ENCODE results near the gene DNAJA3.

The DNAJA3 gene

DNA sequence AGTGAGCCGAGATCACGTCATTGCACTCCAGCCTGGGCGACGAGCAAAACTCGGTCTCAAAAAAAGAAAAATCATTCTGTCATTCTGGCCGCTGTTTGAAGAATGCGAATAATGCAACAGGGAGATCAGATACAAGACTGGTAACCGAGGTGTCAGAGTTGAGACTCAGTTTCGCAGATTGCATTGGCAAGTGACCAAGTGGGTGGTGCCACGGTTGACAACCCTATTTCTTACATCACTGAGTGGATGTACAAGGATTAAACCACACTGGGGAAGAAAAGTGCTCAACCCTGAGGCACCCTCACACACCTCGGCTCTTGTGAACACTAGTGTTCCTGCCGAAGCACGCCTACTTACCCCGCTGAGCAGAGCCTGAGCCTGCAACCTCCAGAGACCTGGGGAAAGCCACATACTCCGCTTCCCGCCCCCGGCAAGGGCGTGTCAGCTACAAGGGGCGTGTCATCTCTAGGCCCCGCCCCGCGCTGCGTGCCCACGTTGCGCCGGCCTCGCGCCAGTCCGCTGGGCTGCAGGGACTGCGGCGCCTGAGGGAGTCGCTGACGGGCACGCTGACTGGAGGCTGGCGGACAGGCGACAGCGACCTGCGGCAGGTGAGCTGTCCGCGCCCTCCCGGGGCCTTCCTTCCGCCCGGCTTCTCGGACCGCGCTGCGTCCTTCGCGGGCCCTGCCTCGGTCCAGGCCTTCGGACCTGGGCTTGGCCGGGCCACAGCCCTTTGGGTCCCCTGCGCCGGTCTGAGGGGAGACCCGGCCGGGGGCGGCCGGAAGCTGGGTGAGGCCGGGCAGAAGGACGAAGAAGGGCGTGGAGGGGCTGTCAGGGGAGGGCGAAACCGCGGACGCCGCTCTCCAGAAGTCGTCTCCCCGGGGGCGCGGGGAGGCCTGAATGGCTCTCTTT lies 50.5 kb downstream of the DNAJA3 start, which contains the start of gene HMOX2:
TSS of gene HMOX2 (plus strand) at position 519 of the 909 bp plus-strand sequence. CDS start 29,127 bp downstream, outside the sequence.
- Mint-ChIP-seq H3K27me3 (ENCODE audit: low read depth) (no peaks in the 10 kb centered on the region), H3K4me3 (peak within 1 kb of the TSS; percentile 75), H3K4me1 (ENCODE audit: low read depth) (peaks cover 24% of the 10 kb centered on the region), H3K36me3 (ENCODE audit: low read depth) (peaks cover 18% of the 10 kb centered on the region), H3K27ac (peak within 1 kb of the TSS; percentile 93), H3K9me3 (no peaks in the 10 kb centered on the region)
- DNase-seq (ENCODE audit: low spot score), result peak; percentile 96

DNA sequence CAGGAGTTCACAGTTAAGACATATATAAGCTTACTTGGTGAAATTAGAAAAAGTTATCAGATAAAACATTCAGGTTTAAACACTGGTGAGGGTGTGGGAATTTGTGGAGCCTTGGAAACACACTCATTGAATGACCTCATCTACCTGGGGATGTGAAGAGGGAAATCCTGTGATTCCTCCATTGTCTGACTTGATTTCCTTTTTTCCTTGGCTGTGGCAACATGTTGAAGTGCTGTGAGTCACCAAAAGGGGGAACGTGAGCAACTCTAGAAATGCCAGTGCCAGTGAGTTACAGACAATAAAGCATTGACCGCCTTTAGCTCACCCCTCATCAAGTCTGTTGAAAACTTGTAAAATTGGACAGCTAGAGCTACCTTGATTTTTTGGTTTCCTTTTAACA lies 52.3 kb downstream of the DNAJA3 start:
- no peaks in the 10 kb centered on the region for H3K27me3 Mint-ChIP-seq (ENCODE audit: low read depth)
- no peaks in the 10 kb centered on the region for H3K9me3 Mint-ChIP-seq
- peak overlapping the region; percentile 81 for H3K27ac Mint-ChIP-seq
- H3K4me1 Mint-ChIP-seq (ENCODE audit: low read depth), result peaks cover 36% of the 10 kb centered on the region
- peak overlapping the region; percentile 75 for H3K4me3 Mint-ChIP-seq
- peaks cover 27% of the 10 kb centered on the region for H3K36me3 Mint-ChIP-seq (ENCODE audit: low read depth)
- peak; percentile 18 for DNase-seq (ENCODE audit: low spot score)

GRCh38 chr16:4481526-4481925 lies 55.9 kb downstream of the DNAJA3 start:
- H3K4me3 Mint-ChIP-seq, result peak overlapping the region; percentile 47
- peaks cover 35% of the 10 kb centered on the region for H3K4me1 Mint-ChIP-seq (ENCODE audit: low read depth)
- no peak for DNase-seq (ENCODE audit: low spot score)
- peak overlapping the region; percentile 71 for H3K27ac Mint-ChIP-seq
- H3K9me3 Mint-ChIP-seq, result no peaks in the 10 kb centered on the region
- H3K27me3 Mint-ChIP-seq (ENCODE audit: low read depth), result no peaks in the 10 kb centered on the region
- H3K36me3 Mint-ChIP-seq (ENCODE audit: low read depth), result peaks cover 41% of the 10 kb centered on the region

GRCh38 chr16:4481963-4482362 lies 56.3 kb downstream of the DNAJA3 start:
- Mint-ChIP-seq H3K36me3 (ENCODE audit: low read depth) (peaks cover 44% of the 10 kb centered on the region), H3K27ac (peak overlapping the region; percentile 71), H3K4me1 (ENCODE audit: low read depth) (peaks cover 35% of the 10 kb centered on the region), H3K27me3 (ENCODE audit: low read depth) (no peaks in the 10 kb centered on the region), H3K9me3 (no peaks in the 10 kb centered on the region), H3K4me3 (no peak overlapping the region)
- DNase-seq (ENCODE audit: low spot score), result no peak

DNA sequence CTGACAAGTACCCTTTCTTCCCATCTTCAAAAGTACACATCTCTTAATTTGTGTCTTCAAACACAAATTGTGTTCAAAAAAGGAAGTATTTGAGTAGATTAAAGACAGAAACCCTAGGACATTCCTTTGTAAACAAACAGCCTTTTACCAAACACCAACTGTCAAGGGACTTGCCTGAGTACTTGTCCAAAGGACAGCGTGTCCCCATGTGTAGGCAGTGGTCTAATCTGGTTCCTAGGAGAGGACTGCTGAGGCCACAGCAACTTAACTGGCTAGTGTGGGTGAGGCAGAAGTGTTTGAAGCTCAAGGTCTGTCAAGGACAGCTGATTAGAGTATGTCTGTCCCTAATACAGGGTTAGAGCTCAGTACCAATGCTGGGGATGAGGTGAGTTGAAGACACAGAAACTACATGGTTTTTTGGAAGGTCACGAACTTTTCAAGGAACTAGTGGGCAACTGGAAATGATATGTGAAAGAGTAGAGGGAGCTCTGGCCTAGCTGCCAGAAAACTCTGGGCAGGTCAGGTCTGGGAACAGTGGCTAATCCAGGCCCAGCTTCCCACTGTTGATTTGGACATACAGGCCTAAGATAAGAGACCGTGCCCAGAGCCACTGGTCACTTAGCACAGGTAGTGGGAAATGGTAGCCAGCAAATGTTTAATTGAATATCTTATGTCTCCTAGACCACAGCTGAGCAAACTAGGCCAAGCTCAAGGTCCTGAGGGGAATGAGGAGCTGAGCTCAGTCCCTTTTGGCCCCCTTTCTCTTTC lies 60.6 kb downstream of the DNAJA3 start:
- peaks cover 58% of the 10 kb centered on the region for H3K36me3 Mint-ChIP-seq (ENCODE audit: low read depth)
- no peaks in the 10 kb centered on the region for H3K9me3 Mint-ChIP-seq
- no peak for DNase-seq (ENCODE audit: low spot score)
- peak overlapping the region; percentile 35 for H3K4me3 Mint-ChIP-seq
- H3K27me3 Mint-ChIP-seq (ENCODE audit: low read depth), result no peaks in the 10 kb centered on the region
- H3K27ac Mint-ChIP-seq, result peak overlapping the region; percentile 96
- peaks cover 48% of the 10 kb centered on the region for H3K4me1 Mint-ChIP-seq (ENCODE audit: low read depth)

GRCh38 chr16:4487955-4488498 lies 62.4 kb downstream of the DNAJA3 start:
- Mint-ChIP-seq H3K9me3 (no peaks in the 10 kb centered on the region), H3K36me3 (ENCODE audit: low read depth) (peaks cover 53% of the 10 kb centered on the region), H3K4me3 (peak overlapping the region; percentile 79), H3K27ac (peak overlapping the region; percentile 96), H3K27me3 (ENCODE audit: low read depth) (no peaks in the 10 kb centered on the region), H3K4me1 (ENCODE audit: low read depth) (peaks cover 35% of the 10 kb centered on the region)
- DNase-seq (ENCODE audit: low spot score), result no peak

GRCh38 chr16:4488499-4488967 lies 62.9 kb downstream of the DNAJA3 start:
- H3K4me3 Mint-ChIP-seq, result peak overlapping the region; percentile 79
- H3K36me3 Mint-ChIP-seq (ENCODE audit: low read depth), result peaks cover 50% of the 10 kb centered on the region
- no peaks in the 10 kb centered on the region for H3K27me3 Mint-ChIP-seq (ENCODE audit: low read depth)
- peak overlapping the region; percentile 96 for H3K27ac Mint-ChIP-seq
- peaks cover 37% of the 10 kb centered on the region for H3K4me1 Mint-ChIP-seq (ENCODE audit: low read depth)
- DNase-seq (ENCODE audit: low spot score), result no peak
- H3K9me3 Mint-ChIP-seq, result no peaks in the 10 kb centered on the region

GRCh38 chr16:4489030-4489429 lies 63.4 kb downstream of the DNAJA3 start:
- H3K4me3 Mint-ChIP-seq, result peak overlapping the region; percentile 79
- no peaks in the 10 kb centered on the region for H3K27me3 Mint-ChIP-seq (ENCODE audit: low read depth)
- peaks cover 40% of the 10 kb centered on the region for H3K4me1 Mint-ChIP-seq (ENCODE audit: low read depth)
- DNase-seq (ENCODE audit: low spot score), result no peak
- H3K36me3 Mint-ChIP-seq (ENCODE audit: low read depth), result peaks cover 46% of the 10 kb centered on the region
- no peaks in the 10 kb centered on the region for H3K9me3 Mint-ChIP-seq
- peak overlapping the region; percentile 96 for H3K27ac Mint-ChIP-seq

- Mint-ChIP-seq H3K27me3 (ENCODE audit: low read depth) (no peaks in the 10 kb centered on the region), H3K36me3 (ENCODE audit: low read depth) (peaks cover 41% of the 10 kb centered on the region), H3K4me3 (no peak overlapping the region), H3K27ac (no peak overlapping the region), H3K9me3 (no peaks in the 10 kb centered on the region), H3K4me1 (ENCODE audit: low read depth) (peaks cover 48% of the 10 kb centered on the region)
- DNase-seq (ENCODE audit: low spot score), result no peak
Measured at GRCh38 chr16:4491898-4492297, 66.2 kb downstream of the DNAJA3 start.

- Mint-ChIP-seq H3K27me3 (ENCODE audit: low read depth) (no peaks in the 10 kb centered on the region), H3K27ac (peak overlapping the region; percentile 41), H3K4me1 (ENCODE audit: low read depth) (peaks cover 44% of the 10 kb centered on the region), H3K36me3 (ENCODE audit: low read depth) (peaks cover 41% of the 10 kb centered on the region), H3K9me3 (no peaks in the 10 kb centered on the region), H3K4me3 (no peak overlapping the region)
- no peak for DNase-seq (ENCODE audit: low spot score)
Measured at GRCh38 chr16:4494746-4495490, 69.2 kb downstream of the DNAJA3 start.

GRCh38 chr16:4495766-4496165 lies 70.1 kb downstream of the DNAJA3 start:
- H3K27ac Mint-ChIP-seq, result no peak overlapping the region
- H3K27me3 Mint-ChIP-seq (ENCODE audit: low read depth), result no peaks in the 10 kb centered on the region
- peaks cover 33% of the 10 kb centered on the region for H3K36me3 Mint-ChIP-seq (ENCODE audit: low read depth)
- H3K9me3 Mint-ChIP-seq, result no peaks in the 10 kb centered on the region
- no peak overlapping the region for H3K4me3 Mint-ChIP-seq
- DNase-seq (ENCODE audit: low spot score), result no peak
- H3K4me1 Mint-ChIP-seq (ENCODE audit: low read depth), result peaks cover 42% of the 10 kb centered on the region

DNA sequence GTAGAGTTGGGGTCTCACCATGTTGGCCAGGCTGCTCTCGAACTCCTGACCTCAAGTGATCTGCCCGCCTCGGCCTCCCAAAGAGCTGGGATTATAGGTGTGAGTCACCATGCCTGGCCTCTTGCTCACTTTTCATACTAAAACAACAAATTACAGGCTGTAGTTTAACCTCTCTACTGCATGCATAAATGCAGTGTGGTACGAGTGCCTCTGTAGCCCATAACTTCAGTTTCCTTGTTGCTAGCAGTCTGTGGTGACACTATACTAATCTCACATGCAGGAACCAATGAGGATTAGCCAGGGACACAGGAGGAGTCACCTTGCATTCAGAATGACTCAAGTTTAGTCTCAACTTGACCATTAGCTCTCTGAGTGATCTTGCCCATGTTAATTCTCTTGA lies 70.6 kb downstream of the DNAJA3 start:
- no peak for DNase-seq (ENCODE audit: low spot score)
- Mint-ChIP-seq H3K9me3 (no peaks in the 10 kb centered on the region), H3K36me3 (ENCODE audit: low read depth) (peaks cover 30% of the 10 kb centered on the region), H3K4me1 (ENCODE audit: low read depth) (peaks cover 44% of the 10 kb centered on the region), H3K27me3 (ENCODE audit: low read depth) (no peaks in the 10 kb centered on the region), H3K27ac (no peak overlapping the region), H3K4me3 (no peak overlapping the region)

DNA sequence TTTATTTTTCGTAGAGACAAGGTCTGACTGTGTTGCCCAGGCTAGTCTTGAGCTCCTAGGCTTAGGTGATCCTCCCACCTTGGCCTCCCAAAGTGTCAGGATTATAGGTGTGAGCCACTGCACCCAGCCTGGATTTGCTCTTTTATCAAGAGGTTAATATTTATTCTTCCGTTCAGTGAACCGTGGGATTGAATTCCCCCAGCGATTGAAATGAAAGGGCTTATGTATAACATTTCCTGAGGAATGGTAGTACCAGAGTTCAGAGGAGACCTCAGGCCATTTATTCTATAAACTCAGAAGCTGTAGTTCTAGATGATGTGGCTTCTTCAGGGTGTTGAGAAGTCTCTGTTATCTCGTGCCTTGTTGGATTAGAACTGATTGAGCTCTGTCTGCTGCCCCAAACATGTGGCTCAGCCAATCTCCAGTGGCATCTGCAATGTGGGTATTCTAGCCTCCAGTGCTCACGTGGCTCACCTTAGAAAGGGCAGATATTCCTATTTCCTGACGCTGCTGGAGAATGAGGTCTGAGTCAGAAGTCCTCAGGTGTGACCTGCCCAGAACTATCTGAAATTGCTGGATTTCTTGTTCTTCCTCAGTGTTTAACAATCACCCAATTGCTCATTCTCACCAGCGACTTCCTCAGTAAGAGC lies 73.0 kb downstream of the DNAJA3 start:
- Mint-ChIP-seq H3K4me1 (ENCODE audit: low read depth) (peaks cover 58% of the 10 kb centered on the region), H3K4me3 (no peak overlapping the region), H3K36me3 (ENCODE audit: low read depth) (peaks cover 28% of the 10 kb centered on the region), H3K27me3 (ENCODE audit: low read depth) (no peaks in the 10 kb centered on the region), H3K9me3 (no peaks in the 10 kb centered on the region), H3K27ac (peak overlapping the region; percentile 15)
- no peak for DNase-seq (ENCODE audit: low spot score)

Data from T-helper 2 cell treated with Interferon-gamma antibody and Interleukin-4, amounts not matched to agents 5 μg/mL and 100 μg/mL, for 36 hours (primary cell).